ENCODE data around the gene DEPP1. TPM values are rescaled to one million over a fixed set of nuclear protein-coding genes. Genes with fewer than 3 reads are reported as not detected.

DEPP1 gene
- polyA plus RNA-seq, 1 experiment, result 11.9 TPM

- Histone ChIP-seq H3K27me3 (ENCODE audit: control insufficient read depth, insufficient read depth, low read length) (no peaks in the 10 kb centered on the region), H3K36me3 (ENCODE audit: control insufficient read depth, insufficient read depth, low read length) (no peaks in the 10 kb centered on the region), H3K4me3 (ENCODE audit: low read depth, low read length) (no peak overlapping the region)
- ChIA-PET POLR2A (interaction anchor here (0.6 kb wide), 1 partner anchor 37 kb away, joined by 3 read pairs; no protein-coding TSS in a partner anchor), CTCF (interaction anchor here (0.8 to 9.8 kb wide), 6 partner anchors 10 to 34 kb away, joined by 3 to 87 read pairs (median 6); partner anchors contain the start of genes DEPP1 and ZNF22)
- TF ChIP-seq, protein P1, sequence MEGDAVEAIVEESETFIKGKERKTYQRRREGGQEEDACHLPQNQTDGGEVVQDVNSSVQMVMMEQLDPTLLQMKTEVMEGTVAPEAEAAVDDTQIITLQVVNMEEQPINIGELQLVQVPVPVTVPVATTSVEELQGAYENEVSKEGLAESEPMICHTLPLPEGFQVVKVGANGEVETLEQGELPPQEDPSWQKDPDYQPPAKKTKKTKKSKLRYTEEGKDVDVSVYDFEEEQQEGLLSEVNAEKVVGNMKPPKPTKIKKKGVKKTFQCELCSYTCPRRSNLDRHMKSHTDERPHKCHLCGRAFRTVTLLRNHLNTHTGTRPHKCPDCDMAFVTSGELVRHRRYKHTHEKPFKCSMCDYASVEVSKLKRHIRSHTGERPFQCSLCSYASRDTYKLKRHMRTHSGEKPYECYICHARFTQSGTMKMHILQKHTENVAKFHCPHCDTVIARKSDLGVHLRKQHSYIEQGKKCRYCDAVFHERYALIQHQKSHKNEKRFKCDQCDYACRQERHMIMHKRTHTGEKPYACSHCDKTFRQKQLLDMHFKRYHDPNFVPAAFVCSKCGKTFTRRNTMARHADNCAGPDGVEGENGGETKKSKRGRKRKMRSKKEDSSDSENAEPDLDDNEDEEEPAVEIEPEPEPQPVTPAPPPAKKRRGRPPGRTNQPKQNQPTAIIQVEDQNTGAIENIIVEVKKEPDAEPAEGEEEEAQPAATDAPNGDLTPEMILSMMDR (IDR thresholded peaks at IDR 0.05; ENCODE audit: insufficient read depth, low read depth, low read length), result no peak
- no peak for DNase-seq (ENCODE audit: low read depth)
Observed at GRCh38 chr10:44966129-44966815, 12.3 kb downstream of the DEPP1 start.

- Histone ChIP-seq H3K27me3 (ENCODE audit: control insufficient read depth, insufficient read depth, low read length) (no peaks in the 10 kb centered on the region), H3K36me3 (ENCODE audit: control insufficient read depth, insufficient read depth, low read length) (no peaks in the 10 kb centered on the region), H3K4me3 (ENCODE audit: low read depth, low read length) (no peak overlapping the region)
- no peak for DNase-seq (ENCODE audit: low read depth)
- ChIA-PET CTCF (interaction anchor here (1.3 to 9.8 kb wide), 6 partner anchors 10 to 37 kb away, joined by 3 to 87 read pairs (median 6); partner anchors contain the start of gene DEPP1), POLR2A (no interaction called here)
- TF ChIP-seq, protein P1 (IDR thresholded peaks at IDR 0.05; ENCODE audit: insufficient read depth, low read depth, low read length), result no peak
Observed at GRCh38 chr10:44965651-44966097, 12.9 kb downstream of the DEPP1 start.

DNA sequence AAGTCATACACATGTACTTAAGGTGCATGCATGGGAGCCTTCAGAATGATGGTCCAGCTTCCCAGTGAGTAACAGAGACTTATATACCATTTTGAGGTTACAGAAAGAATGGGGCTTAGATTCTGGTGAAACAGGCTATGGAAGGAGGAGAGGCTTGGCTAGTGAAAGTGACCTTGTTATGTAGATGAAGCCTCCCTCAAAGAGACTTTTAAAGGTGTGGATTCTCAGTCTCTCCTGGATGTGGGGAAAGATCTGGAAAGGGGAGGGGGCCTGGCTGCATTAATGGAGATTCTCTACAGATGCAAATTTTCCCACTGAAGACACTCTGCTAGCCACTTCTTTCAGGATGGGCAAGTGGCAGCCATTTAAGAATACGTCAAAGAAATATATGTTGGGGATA, 13.5 kb downstream of the DEPP1 start:
- Histone ChIP-seq H3K36me3 (ENCODE audit: control insufficient read depth, insufficient read depth, low read length) (no peaks in the 10 kb centered on the region), H3K4me3 (ENCODE audit: low read depth, low read length) (no peak overlapping the region), H3K27me3 (ENCODE audit: control insufficient read depth, insufficient read depth, low read length) (no peaks in the 10 kb centered on the region)
- DNase-seq (ENCODE audit: low read depth), result no peak
- TF ChIP-seq, protein P1 (IDR thresholded peaks at IDR 0.05; ENCODE audit: insufficient read depth, low read depth, low read length), result no peak
- CTCF ChIA-PET, result interaction anchor here (1.4 to 9.8 kb wide), 5 partner anchors 11 to 36 kb away, joined by 3 to 87 read pairs (median 7); partner anchors contain the start of gene DEPP1
- POLR2A ChIA-PET, result no interaction called here

GRCh38 chr10:44963772-44964633, 14.6 kb downstream of the DEPP1 start:
- ChIA-PET CTCF (interaction anchor here (0.8 to 9.8 kb wide), 6 partner anchors 10 to 45 kb away, joined by 3 to 87 read pairs (median 3); no protein-coding TSS in a partner anchor), POLR2A (no interaction called here)
- no peaks in the 10 kb centered on the region for H3K27me3 ChIP-seq (ENCODE audit: control insufficient read depth, insufficient read depth, low read length)
- H3K4me3 ChIP-seq (ENCODE audit: low read depth, low read length), result no peak overlapping the region
- H3K36me3 ChIP-seq (ENCODE audit: control insufficient read depth, insufficient read depth, low read length), result no peaks in the 10 kb centered on the region
- DNase-seq (ENCODE audit: low read depth), result no peak
- TF ChIP-seq, protein P1 (IDR thresholded peaks at IDR 0.05; ENCODE audit: insufficient read depth, low read depth, low read length), result no peak
